Measurements from ENCODE around the gene TSTD2.

DNA sequence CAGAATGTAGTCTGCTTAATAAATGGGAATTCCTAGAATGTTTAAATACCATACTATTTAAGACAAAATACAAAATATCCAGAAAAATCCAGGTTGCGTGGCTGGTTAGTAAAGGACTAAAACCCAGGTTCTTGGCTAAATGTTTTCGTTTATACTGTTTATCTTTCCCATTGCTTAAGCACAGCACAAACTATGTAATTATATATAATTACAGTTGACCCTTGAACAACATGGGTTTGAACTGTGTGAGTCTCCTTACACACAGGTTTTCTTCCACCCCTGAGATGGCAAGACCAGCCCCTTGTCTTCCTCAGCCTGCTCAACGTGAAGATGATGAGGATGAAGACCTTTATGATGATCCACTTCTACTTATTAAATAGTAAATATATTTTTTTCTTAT, 39.2 kb upstream of the TSTD2 start:
- TF ChIP-seq, protein P1, sequence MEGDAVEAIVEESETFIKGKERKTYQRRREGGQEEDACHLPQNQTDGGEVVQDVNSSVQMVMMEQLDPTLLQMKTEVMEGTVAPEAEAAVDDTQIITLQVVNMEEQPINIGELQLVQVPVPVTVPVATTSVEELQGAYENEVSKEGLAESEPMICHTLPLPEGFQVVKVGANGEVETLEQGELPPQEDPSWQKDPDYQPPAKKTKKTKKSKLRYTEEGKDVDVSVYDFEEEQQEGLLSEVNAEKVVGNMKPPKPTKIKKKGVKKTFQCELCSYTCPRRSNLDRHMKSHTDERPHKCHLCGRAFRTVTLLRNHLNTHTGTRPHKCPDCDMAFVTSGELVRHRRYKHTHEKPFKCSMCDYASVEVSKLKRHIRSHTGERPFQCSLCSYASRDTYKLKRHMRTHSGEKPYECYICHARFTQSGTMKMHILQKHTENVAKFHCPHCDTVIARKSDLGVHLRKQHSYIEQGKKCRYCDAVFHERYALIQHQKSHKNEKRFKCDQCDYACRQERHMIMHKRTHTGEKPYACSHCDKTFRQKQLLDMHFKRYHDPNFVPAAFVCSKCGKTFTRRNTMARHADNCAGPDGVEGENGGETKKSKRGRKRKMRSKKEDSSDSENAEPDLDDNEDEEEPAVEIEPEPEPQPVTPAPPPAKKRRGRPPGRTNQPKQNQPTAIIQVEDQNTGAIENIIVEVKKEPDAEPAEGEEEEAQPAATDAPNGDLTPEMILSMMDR (IDR thresholded peaks at IDR 0.05 in 8 of 11, conservative IDR thresholded peaks at IDR 0.05 in 3 of 11), result no peak
- no peak for TF ChIP-seq POLR2A (IDR thresholded peaks at IDR 0.05)
- no peak for TF ChIP-seq POLR2AphosphoS5 (IDR thresholded peaks at IDR 0.05)
